ENCODE results near the gene SPNS2. TPM values are rescaled to one million over a fixed set of nuclear protein-coding genes. Genes with fewer than 3 reads are reported as not detected.

Gene SPNS2
- polyA plus RNA-seq, 3 donors: 0.23 to 0.33 TPM; not detected in 1

DNA sequence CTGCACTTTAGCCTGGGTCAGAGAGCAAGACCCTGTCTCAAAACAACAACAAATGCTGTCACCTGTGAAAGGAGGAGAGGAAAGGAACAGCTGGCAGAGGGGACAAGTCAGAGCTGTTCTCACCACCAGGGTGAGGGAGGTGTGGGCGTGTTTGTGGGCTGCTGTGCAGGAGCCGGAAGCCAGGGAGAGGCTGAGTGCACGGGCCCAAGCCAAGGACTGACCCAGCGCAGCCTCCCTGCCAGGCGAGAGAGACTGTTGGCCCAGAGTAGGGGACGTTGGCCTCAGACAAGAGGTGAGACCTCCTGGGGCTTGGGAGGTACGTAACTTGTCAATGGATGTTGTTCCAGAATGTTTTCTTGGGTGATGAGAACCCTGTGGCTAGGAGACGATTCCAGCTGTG is 10.7 kb downstream of the SPNS2 start:
- peaks cover 35% of the 10 kb centered on the region for H3K4me1 Mint-ChIP-seq
- Histone ChIP-seq H2AFZ (ENCODE audit: insufficient read depth, low read depth, low read length, poor library complexity, severe bottlenecking) (no peak overlapping the region), H3K27me3 (ENCODE audit: control insufficient read depth in 2 of 2, insufficient read depth in 2 of 2, low read length in 2 of 2) (no peaks in the 10 kb centered on the region), H3K4me1 (ENCODE audit: control insufficient read depth in 1 of 2, insufficient read depth in 2 of 2, low read length in 2 of 2) (peaks cover 20 to 24% of the 10 kb centered on the region in 2 donors), H3K27ac (ENCODE audit: low read depth in 1 of 2, low read length in 2 of 2) (no peak overlapping the region), H4K20me1 (ENCODE audit: insufficient read depth, low read length) (no peaks in the 10 kb centered on the region), H3K36me3 (replicated peaks in 1 of 2; ENCODE audit: control insufficient read depth in 1 of 2, insufficient read depth in 2 of 2, low read length in 2 of 2) (no peaks in the 10 kb centered on the region), H3K9me3 (replicated peaks in 1 of 2; ENCODE audit: control insufficient read depth in 1 of 2, insufficient read depth in 1 of 2, low read length in 2 of 2) (no peaks in the 10 kb centered on the region), H3K9ac (ENCODE audit: insufficient read depth, low read length, poor library complexity, severe bottlenecking) (no peak overlapping the region), H3K79me2 (ENCODE audit: insufficient read depth, low read length) (no peaks in the 10 kb centered on the region), H3K4me2 (replicated peaks; ENCODE audit: extremely low read depth, low read length, poor library complexity, severe bottlenecking) (no peak overlapping the region), H3K4me3 (replicated peaks in 1 of 3; ENCODE audit: low read depth in 2 of 3, low read length in 3 of 3) (no peak overlapping the region)
- 14% methylated on average over 7 of the region's 8 CpGs for WGBS (ENCODE audit: insufficient coverage)
- intact Hi-C loops (cut with micrococcal nuclease): no loop called here
- H3K27ac Mint-ChIP-seq: no peak overlapping the region
- no peaks in the 10 kb centered on the region for H3K36me3 Mint-ChIP-seq
- no peak for TF ChIP-seq CTCF (IDR thresholded peaks at IDR 0.05)
- DNase-seq: no peak
- peak overlapping the region in 1 of 2 donors; percentile 51 for H3K4me3 Mint-ChIP-seq
- peaks cover 10 to 27% (median 12%) of the 10 kb centered on the region in 3 donors for H3K27me3 Mint-ChIP-seq (ENCODE audit: low read depth in 3 of 3)
- H3K9me3 Mint-ChIP-seq: no peaks in the 10 kb centered on the region

DNA sequence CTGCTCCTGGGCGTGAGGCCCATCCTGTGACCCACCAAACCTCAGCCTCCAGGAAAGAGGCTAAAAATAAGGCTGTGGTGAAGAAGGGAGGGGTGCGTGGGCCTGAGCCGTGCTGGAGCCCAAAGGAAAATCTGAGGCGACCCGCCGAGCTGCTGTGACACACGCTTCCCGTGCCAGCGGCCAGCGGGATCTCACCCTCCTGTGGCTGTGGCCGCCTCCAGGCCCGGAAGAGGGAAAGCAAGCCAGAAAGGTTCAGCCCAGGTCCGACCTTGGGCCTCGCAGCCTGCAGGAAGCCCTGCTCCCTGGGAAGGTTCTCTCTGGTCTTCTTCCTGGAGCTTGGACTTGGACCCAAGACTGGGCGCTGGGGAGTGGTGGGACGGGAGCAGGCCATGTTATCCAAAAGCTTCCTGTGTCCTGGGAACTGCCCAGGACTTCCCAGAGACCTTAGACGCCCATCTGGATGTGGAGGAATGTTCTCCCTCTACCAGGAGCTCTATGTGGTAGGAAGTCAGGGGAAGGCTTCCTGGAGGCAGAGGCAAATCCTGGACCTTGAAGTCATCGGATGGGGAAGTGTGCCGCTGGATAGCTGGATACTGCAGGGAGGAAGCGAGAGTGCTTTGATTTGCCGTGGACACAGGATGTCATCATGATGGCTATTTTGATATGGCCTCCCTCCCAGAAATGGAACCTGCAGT is 11.4 kb downstream of the SPNS2 start:
- WGBS (ENCODE audit: insufficient coverage): 11% methylated on average over 18 of the region's 21 CpGs
- peak overlapping the region; percentile 6 for H2AFZ ChIP-seq (ENCODE audit: insufficient read depth, low read depth, low read length, poor library complexity, severe bottlenecking)
- peak overlapping the region in 1 of 2 donors; percentile 51 for H3K4me3 Mint-ChIP-seq

More for the DNA sequence above, 11.4 kb downstream of the SPNS2 start:
- Histone ChIP-seq H3K36me3 (replicated peaks in 1 of 2; ENCODE audit: control insufficient read depth in 1 of 2, insufficient read depth in 2 of 2, low read length in 2 of 2) (no peaks in the 10 kb centered on the region), H3K4me2 (replicated peaks; ENCODE audit: extremely low read depth, low read length, poor library complexity, severe bottlenecking) (no peak overlapping the region), H3K27me3 (ENCODE audit: control insufficient read depth in 2 of 2, insufficient read depth in 2 of 2, low read length in 2 of 2) (no peaks in the 10 kb centered on the region), H3K9ac (ENCODE audit: insufficient read depth, low read length, poor library complexity, severe bottlenecking) (no peak overlapping the region), H3K27ac (ENCODE audit: low read depth in 1 of 2, low read length in 2 of 2) (no peak overlapping the region), H3K4me1 (ENCODE audit: control insufficient read depth in 1 of 2, insufficient read depth in 2 of 2, low read length in 2 of 2) (peaks cover 20 to 22% of the 10 kb centered on the region in 2 donors), H4K20me1 (ENCODE audit: insufficient read depth, low read length) (no peaks in the 10 kb centered on the region), H3K9me3 (replicated peaks in 1 of 2; ENCODE audit: control insufficient read depth in 1 of 2, insufficient read depth in 1 of 2, low read length in 2 of 2) (no peaks in the 10 kb centered on the region), H3K4me3 (replicated peaks in 1 of 3; ENCODE audit: low read depth in 2 of 3, low read length in 3 of 3) (no peak overlapping the region), H3K79me2 (ENCODE audit: insufficient read depth, low read length) (no peaks in the 10 kb centered on the region)
- Mint-ChIP-seq H3K27ac (peak overlapping the region in 1 of 7 donors; percentile 72), H3K9me3 (no peaks in the 10 kb centered on the region), H3K4me1 (peaks cover 28% of the 10 kb centered on the region), H3K27me3 (ENCODE audit: low read depth in 3 of 3) (peaks cover 10 to 23% (median 10%) of the 10 kb centered on the region in 3 donors), H3K36me3 (no peaks in the 10 kb centered on the region)
- intact Hi-C loops (cut with micrococcal nuclease): no loop called here
- TF ChIP-seq CTCF (IDR thresholded peaks at IDR 0.05): no peak
- DNase-seq: no peak
